RPMI7951 (cell line): ENCODE data around the gene RNF144A. TPM values are rescaled to one million over a fixed set of nuclear protein-coding genes. Genes with fewer than 3 reads are reported as not detected.

Source experiments
- DNase-seq: peaks from one replicate; pipeline ENCODE4 v3.0.0-alpha.2; 2012; ENCODE audit warnings: low read depth
- total RNA-seq: library from RNA; depleted of rRNA; stranded (reverse); fragments of >200 nt; shearing (Covaris generic); gene quantifications from 2 replicates; pipeline ENCODE4 v1.2.3, GENCODE V29; 2014

The RNF144A gene
- total RNA-seq, 1 experiment from 2014 or later = 12.4 TPM

GRCh38 chr2:7044253-7045250 lies 127.3 kb downstream of the RNF144A start:
- peak; percentile 54 for DNase-seq

- no peak for DNase-seq
Measured at GRCh38 chr2:7045601-7046590, 128.7 kb downstream of the RNF144A start.

GRCh38 chr2:7047661-7048060 lies 130.4 kb downstream of the RNF144A start:
- no peak for DNase-seq

GRCh38 chr2:7048762-7049294 lies 131.6 kb downstream of the RNF144A start:
- DNase-seq = no peak

- no peak for DNase-seq
Measured at GRCh38 chr2:7052404-7052803, 135.2 kb downstream of the RNF144A start.

- DNase-seq = no peak
Measured at GRCh38 chr2:7053650-7054265, 136.5 kb downstream of the RNF144A start.

- DNase-seq = no peak
Measured at GRCh38 chr2:7057865-7058400, 140.7 kb downstream of the RNF144A start.

DNA sequence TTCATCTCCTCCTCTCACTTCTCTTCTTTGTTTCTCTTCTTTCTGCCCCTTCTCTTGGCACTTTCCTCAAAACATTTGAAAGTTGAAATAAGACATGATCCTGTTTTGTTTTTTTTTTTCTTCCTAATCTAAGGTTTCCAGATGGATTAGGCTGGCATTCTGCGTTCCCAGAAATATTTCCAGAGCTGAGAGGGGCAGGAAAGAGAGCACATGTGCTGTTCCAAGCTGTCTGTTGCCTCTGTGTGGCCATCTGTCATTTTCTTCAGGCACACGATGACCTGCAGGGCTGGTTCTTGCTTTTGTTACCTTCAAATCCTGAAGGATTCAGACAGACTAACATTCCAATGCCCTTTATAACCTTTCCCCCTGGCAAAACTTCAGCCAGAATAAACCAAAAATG lies 142.9 kb downstream of the RNF144A start:
- DNase-seq = no peak

- no peak for DNase-seq
Measured at GRCh38 chr2:7060631-7061449, 143.6 kb downstream of the RNF144A start.

DNA sequence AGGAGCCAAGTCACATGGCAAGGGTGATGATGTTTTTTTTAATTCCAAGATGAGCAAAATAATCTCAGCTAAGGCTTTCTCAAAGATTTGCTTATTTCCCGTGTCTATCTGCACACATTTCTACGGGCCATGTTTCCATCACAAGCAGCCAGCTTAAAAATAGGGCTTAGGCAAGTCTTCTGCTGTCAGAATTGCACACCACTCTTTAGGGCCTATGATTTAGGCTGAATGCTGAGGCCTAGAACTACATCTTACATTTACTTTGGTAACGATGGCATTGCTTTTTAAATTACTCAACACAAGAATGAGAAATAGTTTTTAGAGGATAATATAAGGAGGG lies 144.2 kb downstream of the RNF144A start:
- DNase-seq = no peak

- DNase-seq = no peak
Measured at GRCh38 chr2:7061921-7062320, 144.7 kb downstream of the RNF144A start.

GRCh38 chr2:7063789-7064188 lies 146.6 kb downstream of the RNF144A start:
- DNase-seq = no peak

- no peak for DNase-seq
Measured at GRCh38 chr2:7068457-7068856, 151.2 kb downstream of the RNF144A start.

- no peak for DNase-seq
Measured at GRCh38 chr2:7070483-7070882, 153.3 kb downstream of the RNF144A start.

DNA sequence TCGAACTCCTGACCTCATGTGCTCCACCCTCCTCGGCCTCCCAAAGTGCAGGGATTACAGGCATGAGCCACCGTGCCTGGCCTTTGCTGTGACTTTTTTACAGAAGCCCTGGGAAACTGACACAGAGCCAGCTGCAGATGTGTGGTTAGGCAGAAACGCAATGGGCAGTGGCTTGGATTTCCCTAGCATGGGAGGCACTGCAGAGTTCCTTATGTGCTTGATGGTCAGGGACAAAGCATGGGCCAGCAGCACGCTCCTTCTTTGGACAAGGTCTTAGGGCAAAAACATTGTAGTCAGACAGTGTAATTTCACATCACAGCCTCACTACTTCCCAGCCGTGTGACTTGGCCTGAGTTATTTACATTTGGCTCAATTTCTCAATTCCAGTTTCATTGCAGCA lies 153.9 kb downstream of the RNF144A start:
- no peak for DNase-seq

- no peak for DNase-seq
Measured at GRCh38 chr2:7071916-7072556, 154.8 kb downstream of the RNF144A start.

DNA sequence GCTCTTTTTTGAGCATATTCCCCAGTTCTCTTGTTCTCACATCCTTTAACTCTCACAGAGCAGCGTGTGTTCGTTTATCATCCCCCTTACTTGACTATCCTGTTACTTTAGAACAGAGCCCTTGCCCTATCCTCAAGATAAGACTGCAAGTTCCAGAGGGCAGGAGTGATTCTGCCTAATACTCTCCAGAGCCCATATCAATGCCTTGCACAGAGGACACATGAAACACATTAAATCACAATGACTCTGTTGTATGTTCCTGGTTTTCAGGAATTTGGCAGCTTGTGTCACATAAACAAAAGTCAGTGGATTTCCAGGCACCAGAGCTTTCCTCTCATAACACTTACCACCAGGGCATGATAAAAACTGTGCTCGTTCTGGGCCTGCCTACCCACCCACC lies 156.7 kb downstream of the RNF144A start:
- DNase-seq = no peak

DNA sequence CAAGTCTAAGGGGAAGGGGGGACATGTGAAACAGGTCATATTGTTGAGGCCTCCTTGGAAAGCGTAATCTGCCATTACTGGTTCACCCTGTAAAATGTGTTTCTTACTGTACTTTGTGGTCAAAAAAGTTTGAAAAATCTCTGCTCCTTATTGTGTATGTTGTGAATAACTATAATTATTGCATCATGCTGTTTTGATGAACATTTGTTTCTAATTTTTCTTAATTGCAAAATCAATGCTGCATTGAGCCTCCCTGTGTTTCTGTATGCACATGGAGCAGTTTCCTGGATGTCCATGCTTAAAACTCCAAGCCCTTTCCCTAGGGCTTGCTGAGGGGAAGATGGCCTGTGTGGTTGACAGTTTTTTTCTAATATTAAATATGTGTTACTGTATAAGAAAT lies 158.6 kb downstream of the RNF144A start:
- DNase-seq = no peak

GRCh38 chr2:7077660-7078267 lies 160.6 kb downstream of the RNF144A start:
- no peak for DNase-seq
